Stimulated activated CD8-positive, alpha-beta memory T cell treated with anti-CD3 and anti-CD28 coated beads, Interleukin-4, amount 100 ng/mL, for 1 hour (primary cell): ENCODE measurements around the gene TSPAN1.

ENCODE experiments used
- DNase-seq, 2 donors: peaks; one replicate each; pipeline ENCODE4 v3.0.0-alpha.2; 2020; ENCODE audit warnings: low read depth in 2 of 2, low spot score in 1 of 2

Gene TSPAN1

GRCh38 chr1:46159516-46159915, 15.4 kb upstream of the TSPAN1 start:
- DNase-seq, result no peak

- no peak for DNase-seq
Measured at GRCh38 chr1:46160212-46160611, 14.7 kb upstream of the TSPAN1 start.

- no peak for DNase-seq
Measured at GRCh38 chr1:46166521-46167462, 8.1 kb upstream of the TSPAN1 start.

- DNase-seq, result no peak
Measured at GRCh38 chr1:46168477-46168876, 6.4 kb upstream of the TSPAN1 start.

GRCh38 chr1:46169811-46170454, 5.0 kb upstream of the TSPAN1 start:
- DNase-seq, result no peak

- DNase-seq, result no peak
Measured at GRCh38 chr1:46171351-46171750, 3.5 kb upstream of the TSPAN1 start.

GRCh38 chr1:46171871-46172270, 3.0 kb upstream of the TSPAN1 start:
- DNase-seq, result no peak

- DNase-seq, result no peak
Measured at GRCh38 chr1:46172321-46172720, 2.6 kb upstream of the TSPAN1 start.

GRCh38 chr1:46173361-46173856, 1.5 kb upstream of the TSPAN1 start:
- DNase-seq, result no peak

GRCh38 chr1:46175243-46175642, 356 bp downstream of the TSPAN1 start:
- no peak for DNase-seq

- DNase-seq, result no peak
Measured at GRCh38 chr1:46176211-46176865, 1.5 kb downstream of the TSPAN1 start, which contains the start of gene P3R3URF. TSS of gene P3R3URF (minus strand) at chr1:46176488. CDS start at chr1:46176471, 17 bp downstream.

GRCh38 chr1:46179138-46180081, 4.5 kb downstream of the TSPAN1 start:
- peak; percentile 39 for DNase-seq

GRCh38 chr1:46180082-46180616, 5.3 kb downstream of the TSPAN1 start:
- no peak for DNase-seq

- DNase-seq, result no peak
Measured at GRCh38 chr1:46181343-46182260, 6.7 kb downstream of the TSPAN1 start.

GRCh38 chr1:46183079-46183847, 8.4 kb downstream of the TSPAN1 start:
- no peak for DNase-seq

GRCh38 chr1:46183926-46184557, 9.2 kb downstream of the TSPAN1 start:
- DNase-seq, result no peak

- DNase-seq, result no peak
Measured at GRCh38 chr1:46184920-46185658, 10.2 kb downstream of the TSPAN1 start.
